Measurements from ENCODE around the gene LRP6. TPM values are rescaled to one million over a fixed set of nuclear protein-coding genes. Genes with fewer than 3 reads are reported as not detected.

Gene LRP6
- total and polyA plus RNA-seq, 2 donors (not counting 1 experiment from before 2014, with no cell fraction given), result 21.0 to 39.3 TPM

DNA sequence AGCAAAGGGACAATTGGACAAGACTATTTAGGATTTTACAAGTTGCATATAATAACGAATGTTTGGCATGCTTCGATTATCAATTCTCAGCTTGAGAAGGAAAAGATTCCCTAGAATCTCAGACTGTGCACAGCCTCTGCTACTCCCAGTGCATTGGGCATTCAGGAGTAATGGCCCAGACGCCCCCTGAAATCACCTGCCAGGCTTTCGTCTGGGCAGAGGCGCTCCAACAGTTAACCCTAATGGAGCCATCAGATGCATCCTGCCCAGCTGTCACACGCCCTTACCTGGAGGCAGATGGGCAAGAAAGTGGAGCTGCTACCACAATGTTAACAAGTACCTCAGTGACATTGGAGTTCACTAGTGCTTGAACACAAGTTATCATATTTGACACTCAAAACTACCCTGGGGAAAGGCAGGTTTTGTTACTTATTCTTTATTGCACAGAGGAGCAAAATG lies 927 bp upstream of the LRP6 start:
- peak overlapping the region; percentile 79 to 93 (median 86) for H3K4me3 ChIP-seq (replicated peaks in 1 of 4; ENCODE audit: control extremely low read depth in 1 of 4, insufficient read depth in 1 of 4, low read depth in 3 of 4, low read length in 4 of 4)
- TF ChIP-seq, protein P1, sequence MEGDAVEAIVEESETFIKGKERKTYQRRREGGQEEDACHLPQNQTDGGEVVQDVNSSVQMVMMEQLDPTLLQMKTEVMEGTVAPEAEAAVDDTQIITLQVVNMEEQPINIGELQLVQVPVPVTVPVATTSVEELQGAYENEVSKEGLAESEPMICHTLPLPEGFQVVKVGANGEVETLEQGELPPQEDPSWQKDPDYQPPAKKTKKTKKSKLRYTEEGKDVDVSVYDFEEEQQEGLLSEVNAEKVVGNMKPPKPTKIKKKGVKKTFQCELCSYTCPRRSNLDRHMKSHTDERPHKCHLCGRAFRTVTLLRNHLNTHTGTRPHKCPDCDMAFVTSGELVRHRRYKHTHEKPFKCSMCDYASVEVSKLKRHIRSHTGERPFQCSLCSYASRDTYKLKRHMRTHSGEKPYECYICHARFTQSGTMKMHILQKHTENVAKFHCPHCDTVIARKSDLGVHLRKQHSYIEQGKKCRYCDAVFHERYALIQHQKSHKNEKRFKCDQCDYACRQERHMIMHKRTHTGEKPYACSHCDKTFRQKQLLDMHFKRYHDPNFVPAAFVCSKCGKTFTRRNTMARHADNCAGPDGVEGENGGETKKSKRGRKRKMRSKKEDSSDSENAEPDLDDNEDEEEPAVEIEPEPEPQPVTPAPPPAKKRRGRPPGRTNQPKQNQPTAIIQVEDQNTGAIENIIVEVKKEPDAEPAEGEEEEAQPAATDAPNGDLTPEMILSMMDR (conservative IDR thresholded peaks at IDR 0.05 in 1 of 2, IDR thresholded peaks at IDR 0.05 in 1 of 2; ENCODE audit: low read depth in 1 of 2, low read length in 2 of 2), result no peak
- no peak for TF ChIP-seq EZH2 (IDR thresholded peaks at IDR 0.05; ENCODE audit: low read length, missing control alignments)

DNA sequence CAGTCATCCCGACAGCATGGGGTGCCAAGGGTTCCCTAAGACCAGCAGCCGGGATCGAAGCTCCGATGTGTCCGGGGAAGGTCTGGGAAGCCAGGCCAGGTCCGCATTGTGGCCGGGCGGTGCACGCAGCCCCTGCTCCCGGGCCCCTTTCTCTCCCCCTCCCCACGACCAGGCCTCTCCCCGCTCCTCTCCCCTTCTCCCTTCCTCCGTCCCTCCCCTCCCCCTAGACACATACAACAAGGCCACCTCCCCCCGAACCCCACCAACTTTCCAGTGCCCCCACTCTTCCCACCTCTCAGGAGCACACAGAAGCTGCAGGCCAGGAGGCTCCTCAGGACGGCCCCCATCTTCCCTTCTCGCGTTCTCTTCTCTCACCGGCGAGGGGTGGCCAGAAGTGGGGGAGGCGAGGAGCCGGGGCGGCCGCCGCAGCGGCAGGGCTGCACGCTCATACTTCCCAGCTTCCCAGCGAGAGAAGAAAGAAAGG lies 413 bp downstream of the LRP6 start:
- Histone ChIP-seq H3K36me3 (ENCODE audit: control insufficient read depth, insufficient read depth, low read length) (no peaks in the 10 kb centered on the region), H3K79me2 (ENCODE audit: control insufficient read depth, insufficient read depth, low read length) (peaks cover 47% of the 10 kb centered on the region), H2AFZ (ENCODE audit: low read length) (peak overlapping the region; percentile 37), H3K9me3 (ENCODE audit: control insufficient read depth, insufficient read depth, low read depth, low read length) (no peaks in the 10 kb centered on the region), H3K4me1 (ENCODE audit: control insufficient read depth, extremely low read depth, insufficient read depth, low read length) (peaks cover 2% of the 10 kb centered on the region), H3K27ac (ENCODE audit: insufficient read depth, low read length) (peak overlapping the region; percentile 100), H3K4me3 (replicated peaks in 1 of 4; ENCODE audit: control extremely low read depth in 1 of 4, insufficient read depth in 1 of 4, low read depth in 3 of 4, low read length in 4 of 4) (peak overlapping the region; percentile 80 to 93 (median 86)), H3K9ac (ENCODE audit: insufficient read depth, low read length) (peak overlapping the region; percentile 100), H3K4me2 (ENCODE audit: extremely low read depth, insufficient read depth, low read length) (peak overlapping the region; percentile 94), H3K27me3 (ENCODE audit: control insufficient read depth, insufficient read depth, low read length) (no peaks in the 10 kb centered on the region), H4K20me1 (ENCODE audit: control insufficient read depth, extremely low read depth, insufficient read depth, low read length) (no peaks in the 10 kb centered on the region)
- TF ChIP-seq, protein P1 (conservative IDR thresholded peaks at IDR 0.05 in 1 of 2, IDR thresholded peaks at IDR 0.05 in 1 of 2; ENCODE audit: low read depth in 1 of 2, low read length in 2 of 2), result no peak
- TF ChIP-seq EZH2 (IDR thresholded peaks at IDR 0.05; ENCODE audit: low read length, missing control alignments), result no peak
- DNase-seq (ENCODE audit: low read depth in 2 of 2), result peak in 1 of 2 donors; percentile 23

More for the DNA sequence above, 927 bp upstream of the LRP6 start:
- Histone ChIP-seq H2AFZ (ENCODE audit: low read length) (no peak overlapping the region), H3K27me3 (ENCODE audit: control insufficient read depth, insufficient read depth, low read length) (no peaks in the 10 kb centered on the region), H3K9ac (ENCODE audit: insufficient read depth, low read length) (no peak overlapping the region), H3K4me2 (ENCODE audit: extremely low read depth, insufficient read depth, low read length) (peak overlapping the region; percentile 65), H3K36me3 (ENCODE audit: control insufficient read depth, insufficient read depth, low read length) (no peaks in the 10 kb centered on the region), H3K79me2 (ENCODE audit: control insufficient read depth, insufficient read depth, low read length) (peaks cover 35% of the 10 kb centered on the region), H3K9me3 (ENCODE audit: control insufficient read depth, insufficient read depth, low read depth, low read length) (no peaks in the 10 kb centered on the region), H4K20me1 (ENCODE audit: control insufficient read depth, extremely low read depth, insufficient read depth, low read length) (no peaks in the 10 kb centered on the region), H3K27ac (ENCODE audit: insufficient read depth, low read length) (no peak overlapping the region), H3K4me1 (ENCODE audit: control insufficient read depth, extremely low read depth, insufficient read depth, low read length) (peaks cover 2% of the 10 kb centered on the region)
- DNase-seq (ENCODE audit: low read depth in 2 of 2), result no peak

DNA sequence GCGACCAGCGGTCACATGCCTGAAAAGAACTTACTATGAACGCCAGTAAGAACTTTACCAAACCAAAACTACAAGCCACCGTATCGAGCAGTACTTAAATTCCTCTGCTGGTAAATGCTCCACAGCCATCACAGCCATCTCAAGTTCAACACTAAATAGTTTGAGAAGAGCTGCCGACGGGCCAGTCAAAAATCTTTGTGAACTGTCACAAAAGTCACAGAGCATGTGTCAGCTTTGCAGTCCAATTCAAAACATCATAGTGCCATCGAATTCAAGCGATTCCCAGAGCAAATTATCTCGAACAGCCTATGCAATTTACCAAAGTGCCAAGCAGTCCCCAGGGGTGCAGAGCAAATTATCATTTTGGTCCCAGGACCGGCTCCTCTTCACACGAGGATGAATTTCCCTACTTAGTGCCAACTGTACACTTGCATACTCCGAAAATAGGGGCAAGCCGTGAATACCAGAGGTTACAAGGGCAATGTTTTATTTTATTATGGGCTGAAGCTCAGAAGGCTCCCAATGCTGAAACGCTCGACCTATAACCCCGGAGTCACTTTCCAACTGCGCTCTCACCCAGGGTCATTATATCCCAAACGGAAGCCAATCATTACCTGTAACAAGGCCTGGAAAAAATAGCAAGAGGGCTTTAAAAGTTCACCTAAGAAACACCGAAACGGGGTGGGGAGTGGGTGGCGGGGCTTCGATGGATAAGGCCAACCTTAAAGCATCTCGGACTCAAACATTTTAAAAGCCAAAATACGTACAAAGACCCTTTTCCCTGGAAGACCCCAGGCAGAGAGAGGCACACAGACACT lies 1.1 kb downstream of the LRP6 start:
- no peaks in the 10 kb centered on the region for H3K36me3 ChIP-seq (ENCODE audit: control insufficient read depth, insufficient read depth, low read length)
- H3K79me2 ChIP-seq (ENCODE audit: control insufficient read depth, insufficient read depth, low read length), result peaks cover 48% of the 10 kb centered on the region
- peak overlapping the region; percentile 94 for H3K4me2 ChIP-seq (ENCODE audit: extremely low read depth, insufficient read depth, low read length)
- no peaks in the 10 kb centered on the region for H3K9me3 ChIP-seq (ENCODE audit: control insufficient read depth, insufficient read depth, low read depth, low read length)
- H3K27me3 ChIP-seq (ENCODE audit: control insufficient read depth, insufficient read depth, low read length), result no peaks in the 10 kb centered on the region
- peak overlapping the region; percentile 100 for H3K9ac ChIP-seq (ENCODE audit: insufficient read depth, low read length)
- no peaks in the 10 kb centered on the region for H4K20me1 ChIP-seq (ENCODE audit: control insufficient read depth, extremely low read depth, insufficient read depth, low read length)
- DNase-seq (ENCODE audit: low read depth in 2 of 2), result peak; percentile 66 to 68
- H3K4me3 ChIP-seq (replicated peaks in 1 of 4; ENCODE audit: control extremely low read depth in 1 of 4, insufficient read depth in 1 of 4, low read depth in 3 of 4, low read length in 4 of 4), result peak overlapping the region; percentile 80 to 93 (median 86)
- H3K4me1 ChIP-seq (ENCODE audit: control insufficient read depth, extremely low read depth, insufficient read depth, low read length), result peaks cover 2% of the 10 kb centered on the region
- peak overlapping the region; percentile 27 for H2AFZ ChIP-seq (ENCODE audit: low read length)
- TF ChIP-seq, protein P1 (conservative IDR thresholded peaks at IDR 0.05 in 1 of 2, IDR thresholded peaks at IDR 0.05 in 1 of 2; ENCODE audit: low read depth in 1 of 2, low read length in 2 of 2), result no peak
- TF ChIP-seq EZH2 (IDR thresholded peaks at IDR 0.05; ENCODE audit: low read length, missing control alignments), result no peak
- peak overlapping the region; percentile 100 for H3K27ac ChIP-seq (ENCODE audit: insufficient read depth, low read length)
